Activated CD8-positive, alpha-beta memory T cell treated with anti-CD3 and anti-CD28 coated beads, Interleukin-2, amount 50 U/mL, for 24 hours (primary cell): ENCODE measurements around the gene LSAMP.

Source experiments
- DNase-seq: peaks from one replicate; pipeline ENCODE4 v3.0.0-alpha.2; 2020; ENCODE audit errors: extremely low read depth

The LSAMP gene

GRCh38 chr3:116288485-116288884 is 156.8 kb downstream of the LSAMP start:
- DNase-seq = no peak

- no peak for DNase-seq
Measured at GRCh38 chr3:116285781-116286421, 159.4 kb downstream of the LSAMP start.

- no peak for DNase-seq
Measured at GRCh38 chr3:116281313-116282143, 163.8 kb downstream of the LSAMP start.

GRCh38 chr3:116280130-116280740 is 165.1 kb downstream of the LSAMP start:
- no peak for DNase-seq

- no peak for DNase-seq
Measured at GRCh38 chr3:116276675-116277074, 168.6 kb downstream of the LSAMP start.

- no peak for DNase-seq
Measured at GRCh38 chr3:116270056-116270455, 175.2 kb downstream of the LSAMP start.

- no peak for DNase-seq
Measured at GRCh38 chr3:116267116-116267515, 178.2 kb downstream of the LSAMP start.

GRCh38 chr3:116265976-116266584 is 179.2 kb downstream of the LSAMP start:
- DNase-seq = no peak

- no peak for DNase-seq
Measured at GRCh38 chr3:116265320-116265695, 180.0 kb downstream of the LSAMP start.

GRCh38 chr3:116264546-116265319 is 180.6 kb downstream of the LSAMP start:
- no peak for DNase-seq

GRCh38 chr3:116263842-116264545 is 181.3 kb downstream of the LSAMP start:
- no peak for DNase-seq

- DNase-seq = no peak
Measured at GRCh38 chr3:116260491-116260890, 184.8 kb downstream of the LSAMP start.

GRCh38 chr3:116259984-116260383 is 185.3 kb downstream of the LSAMP start:
- no peak for DNase-seq

- no peak for DNase-seq
Measured at GRCh38 chr3:116256843-116257485, 188.3 kb downstream of the LSAMP start.

- DNase-seq = no peak
Measured at GRCh38 chr3:116254541-116254940, 190.7 kb downstream of the LSAMP start.

GRCh38 chr3:116253511-116253910 is 191.8 kb downstream of the LSAMP start:
- DNase-seq = no peak

GRCh38 chr3:116247605-116248004 is 197.7 kb downstream of the LSAMP start:
- no peak for DNase-seq

- DNase-seq = no peak
Measured at GRCh38 chr3:116246406-116246980, 198.8 kb downstream of the LSAMP start.

- no peak for DNase-seq
Measured at GRCh38 chr3:116242825-116243224, 202.5 kb downstream of the LSAMP start.

- no peak for DNase-seq
Measured at GRCh38 chr3:116241677-116242076, 203.6 kb downstream of the LSAMP start.
